ENCODE measurements around the gene ANKRD35.
"Not testable (repeated sequence)": the region's sequence is repeated elsewhere in the genome, so short reads cannot be mapped to it uniquely, and the experiment has no call there.

The ANKRD35 gene

GRCh38 chr1:145885738-145886287, at the start of gene ANKRD35:
Gene ANKRD35 (minus strand): TSS chr1:145885866. CDS start chr1:145885758, 108 bp downstream.
- DNase-seq, result peak; percentile 75

GRCh38 chr1:145932522-145933009, 46.9 kb upstream of the ANKRD35 start:
- DNase-seq, result not testable (repeated sequence)

- DNase-seq, result no peak
Measured at GRCh38 chr1:145927916-145928643, 42.4 kb upstream of the ANKRD35 start.

GRCh38 chr1:145927063-145927886, 41.6 kb upstream of the ANKRD35 start, which contains the start of gene RBM8A:
Gene RBM8A (minus strand): TSS chr1:145927484. CDS start chr1:145927426, 58 bp downstream.
- DNase-seq, result peak; percentile 97

- DNase-seq, result no peak
Measured at GRCh38 chr1:145926686-145927062, 41.0 kb upstream of the ANKRD35 start.

- DNase-seq, result no peak
Measured at GRCh38 chr1:145922266-145922665, 36.6 kb upstream of the ANKRD35 start.

- DNase-seq, result not testable (repeated sequence)
Measured at GRCh38 chr1:145920297-145920696, 34.6 kb upstream of the ANKRD35 start.

- DNase-seq, result no peak
Measured at GRCh38 chr1:145918992-145919939, 33.6 kb upstream of the ANKRD35 start.

GRCh38 chr1:145918144-145918991, 32.7 kb upstream of the ANKRD35 start, which contains the start of gene PEX11B:
Gene PEX11B (minus strand): TSS chr1:145918717. CDS start chr1:145918688, 29 bp downstream.
- DNase-seq, result peak; percentile 83

- no peak for DNase-seq
Measured at GRCh38 chr1:145917595-145917994, 31.9 kb upstream of the ANKRD35 start.

GRCh38 chr1:145916745-145917144, 31.1 kb upstream of the ANKRD35 start:
- no peak for DNase-seq

GRCh38 chr1:145912128-145912641, 26.5 kb upstream of the ANKRD35 start:
- DNase-seq, result no peak

- DNase-seq, result no peak
Measured at GRCh38 chr1:145908653-145909052, 23.0 kb upstream of the ANKRD35 start.

- no peak for DNase-seq
Measured at GRCh38 chr1:145906954-145907753, 21.5 kb upstream of the ANKRD35 start.

GRCh38 chr1:145901312-145902021, 15.8 kb upstream of the ANKRD35 start:
- DNase-seq, result no peak

- no peak for DNase-seq
Measured at GRCh38 chr1:145898756-145899155, 13.1 kb upstream of the ANKRD35 start.

GRCh38 chr1:145897969-145898368, 12.3 kb upstream of the ANKRD35 start:
- no peak for DNase-seq

- no peak for DNase-seq
Measured at GRCh38 chr1:145895471-145895870, 9.8 kb upstream of the ANKRD35 start.

- DNase-seq, result no peak
Measured at GRCh38 chr1:145893306-145894055, 7.8 kb upstream of the ANKRD35 start.
